ENCODE results near the gene RAD23A.
"Not testable (repeated sequence)": the region's sequence is repeated elsewhere in the genome, so short reads cannot be mapped to it uniquely, and the experiment has no call there.

Gene RAD23A

DNA sequence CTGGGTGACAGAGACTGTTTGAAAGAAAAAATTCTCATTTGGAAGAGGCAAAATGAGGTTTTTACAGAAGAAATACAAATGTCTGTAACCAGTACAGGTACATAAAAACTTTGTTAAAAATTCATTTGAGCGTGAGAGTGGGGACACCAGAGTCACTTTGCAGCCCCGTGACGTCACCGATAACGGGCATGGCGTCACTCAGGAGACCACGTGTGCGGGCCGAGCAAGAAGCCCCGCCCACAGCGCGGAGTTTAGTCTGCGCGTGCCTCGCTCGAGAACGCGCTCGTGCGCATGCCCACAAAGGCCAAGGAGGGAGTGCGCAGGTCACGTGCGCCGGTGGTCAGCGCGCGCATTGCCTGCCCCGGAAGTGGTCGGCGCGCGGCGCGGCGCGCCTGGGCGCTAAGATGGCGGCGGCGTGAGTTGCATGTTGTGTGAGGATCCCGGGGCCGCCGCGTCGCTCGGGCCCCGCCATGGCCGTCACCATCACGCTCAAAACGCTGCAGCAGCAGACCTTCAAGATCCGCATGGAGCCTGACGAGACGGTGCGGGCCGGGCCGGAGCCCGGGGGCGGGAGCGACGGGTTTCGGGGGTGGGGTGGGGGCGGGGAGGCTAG lies at the start of gene RAD23A:
Gene RAD23A (plus strand): TSS at position 384 of the 613 bp plus-strand sequence. CDS start 87 bp downstream, at position 471.
- peak; percentile 98 for DNase-seq

DNA sequence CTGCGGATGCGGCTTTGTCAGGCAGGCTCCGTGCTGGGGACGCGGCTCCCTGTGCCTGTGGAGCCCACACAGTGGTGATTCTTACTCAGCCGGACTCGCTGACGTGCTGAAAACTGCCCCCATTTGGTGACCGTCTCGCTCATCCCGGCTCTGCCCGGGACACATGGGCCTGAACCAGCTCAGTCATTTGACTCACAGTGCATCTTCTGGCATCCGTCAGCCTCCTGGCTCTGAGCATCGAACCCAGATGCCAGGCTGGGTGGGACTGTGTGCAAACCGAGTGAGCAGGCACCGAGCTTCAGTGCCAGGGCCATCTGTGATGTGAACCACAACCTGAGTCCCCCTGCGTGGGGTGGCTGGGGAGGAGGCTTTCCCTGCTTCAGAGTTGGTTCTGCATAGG lies 49.2 kb upstream of the RAD23A start:
- DNase-seq = no peak

- no peak for DNase-seq
These were observed 45.7 kb upstream of the RAD23A start for GRCh38 chr19:12899891-12900518.

DNA sequence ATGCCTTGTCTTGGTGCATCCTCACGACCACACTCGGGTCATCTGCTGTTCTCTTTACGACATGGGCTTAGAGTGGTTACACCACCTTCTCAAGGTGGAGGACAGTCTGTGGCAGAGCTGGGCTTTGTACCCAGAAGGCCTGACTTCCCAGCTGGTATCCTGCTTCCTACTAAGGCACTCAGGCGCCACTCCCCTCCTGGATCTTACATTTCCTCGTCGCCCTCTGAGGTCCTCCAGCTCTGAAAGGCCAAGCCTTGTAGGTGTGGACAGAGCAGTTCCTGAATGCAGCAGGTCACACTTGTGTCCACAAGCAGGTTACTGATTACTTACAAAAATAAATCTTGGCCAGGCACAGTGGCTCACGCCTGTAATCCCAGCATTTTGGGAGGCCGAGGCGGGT lies 38.5 kb upstream of the RAD23A start:
- DNase-seq = no peak

DNA sequence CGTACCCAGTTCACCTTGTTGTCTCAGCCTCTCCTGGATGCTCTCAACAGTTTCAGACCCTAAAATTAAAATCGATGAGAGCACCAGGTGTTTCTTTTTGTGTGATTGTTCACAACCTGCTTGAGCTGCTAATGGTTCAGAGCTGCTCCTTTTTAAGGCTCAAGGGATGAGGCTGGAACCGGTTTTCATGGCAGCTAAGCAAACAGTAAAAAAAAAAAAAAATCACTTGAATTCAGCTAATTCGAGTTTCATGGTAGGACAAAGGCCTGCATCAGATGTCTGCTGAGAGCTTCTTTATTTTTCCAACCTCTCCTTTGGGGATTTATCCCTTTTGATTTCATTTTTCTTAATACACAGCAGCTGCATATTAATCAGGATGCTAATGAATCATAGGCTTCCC lies 33.1 kb upstream of the RAD23A start:
- no peak for DNase-seq

- DNase-seq = peak; percentile 90
These were observed 32.6 kb upstream of the RAD23A start for GRCh38 chr19:12913011-12913561.

GRCh38 chr19:12913851-12914690 lies 31.6 kb upstream of the RAD23A start:
- peak; percentile 61 for DNase-seq

- DNase-seq = not testable (repeated sequence)
These were observed 29.8 kb upstream of the RAD23A start for GRCh38 chr19:12915860-12916259.

DNA sequence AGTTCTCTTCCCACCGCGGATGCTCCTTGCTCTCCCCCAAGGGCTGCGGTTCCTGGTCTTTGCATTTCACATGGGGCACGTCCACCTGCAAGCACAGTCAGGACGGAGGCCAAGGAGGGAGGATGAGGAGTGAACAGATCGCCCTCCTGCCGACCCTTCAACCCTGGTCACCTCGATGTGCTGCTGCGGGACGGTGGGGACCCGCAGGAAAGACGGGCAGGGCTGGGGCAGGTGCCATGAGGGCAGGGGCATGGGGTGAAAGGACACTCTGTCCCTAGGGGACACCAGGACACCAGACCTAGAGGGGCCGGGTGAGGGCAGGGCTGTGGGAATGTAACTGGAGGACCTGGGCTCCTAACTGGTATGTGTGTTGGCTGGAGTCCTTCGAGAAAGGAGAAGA lies 27.4 kb upstream of the RAD23A start:
- no peak for DNase-seq

- DNase-seq = no peak
These were observed 24.6 kb upstream of the RAD23A start for GRCh38 chr19:12921047-12921446.

DNA sequence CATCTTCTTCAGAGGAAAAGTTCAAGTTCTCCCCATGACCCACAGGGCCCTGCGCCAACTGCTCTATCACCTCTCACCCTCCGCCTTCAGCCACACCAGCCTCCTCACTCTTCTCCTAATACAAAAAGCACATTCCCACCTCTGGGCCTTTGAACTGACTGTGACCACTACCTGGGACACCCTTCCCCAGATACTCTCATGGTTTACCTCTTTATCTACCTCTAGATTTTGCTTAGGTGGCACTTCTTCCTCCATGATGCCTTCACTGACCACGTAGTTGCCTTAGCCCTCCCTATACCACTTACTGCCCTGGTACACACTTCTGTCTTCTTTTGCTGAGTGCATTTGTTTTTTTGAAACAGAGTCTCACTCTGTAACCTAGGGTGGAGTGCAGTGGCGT lies 22.7 kb upstream of the RAD23A start:
- no peak for DNase-seq

DNA sequence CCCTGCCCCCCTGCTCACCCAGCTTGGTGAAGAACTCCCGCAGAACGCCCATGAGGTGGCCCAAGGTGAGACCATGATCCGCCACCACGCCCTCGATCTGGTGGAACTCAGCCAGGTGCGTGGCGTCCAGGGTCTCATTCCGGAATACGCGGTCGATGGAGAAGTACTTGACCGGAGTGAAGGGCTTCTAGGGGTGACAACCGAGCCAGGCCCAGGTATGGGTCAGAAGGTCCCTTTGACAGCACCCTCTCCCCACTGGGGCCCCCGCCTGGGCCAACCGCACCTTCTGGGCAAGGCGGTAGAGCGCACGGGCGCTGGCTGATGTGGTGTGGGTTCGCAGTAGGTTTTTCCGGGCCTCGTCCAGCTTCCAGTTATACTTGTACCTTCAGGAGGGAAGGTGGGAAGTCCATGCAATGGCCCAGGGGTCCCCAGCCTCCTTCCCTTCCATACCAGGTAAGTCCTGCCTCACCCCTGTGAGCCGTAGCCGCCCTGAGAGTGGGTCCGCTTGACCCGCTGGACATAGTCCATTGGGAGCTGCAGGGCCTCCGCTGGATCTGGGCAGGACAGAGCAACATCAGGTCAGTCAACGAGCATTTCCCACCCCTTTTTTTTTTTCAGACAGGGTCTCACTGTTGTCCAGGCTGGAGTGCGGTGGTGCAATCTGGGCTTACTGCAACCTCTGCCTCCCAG lies 20.9 kb upstream of the RAD23A start:
- DNase-seq = no peak

GRCh38 chr19:12930002-12930645 lies 15.5 kb upstream of the RAD23A start:
- no peak for DNase-seq

GRCh38 chr19:12932392-12933286 lies 13.0 kb upstream of the RAD23A start:
- DNase-seq = no peak

DNA sequence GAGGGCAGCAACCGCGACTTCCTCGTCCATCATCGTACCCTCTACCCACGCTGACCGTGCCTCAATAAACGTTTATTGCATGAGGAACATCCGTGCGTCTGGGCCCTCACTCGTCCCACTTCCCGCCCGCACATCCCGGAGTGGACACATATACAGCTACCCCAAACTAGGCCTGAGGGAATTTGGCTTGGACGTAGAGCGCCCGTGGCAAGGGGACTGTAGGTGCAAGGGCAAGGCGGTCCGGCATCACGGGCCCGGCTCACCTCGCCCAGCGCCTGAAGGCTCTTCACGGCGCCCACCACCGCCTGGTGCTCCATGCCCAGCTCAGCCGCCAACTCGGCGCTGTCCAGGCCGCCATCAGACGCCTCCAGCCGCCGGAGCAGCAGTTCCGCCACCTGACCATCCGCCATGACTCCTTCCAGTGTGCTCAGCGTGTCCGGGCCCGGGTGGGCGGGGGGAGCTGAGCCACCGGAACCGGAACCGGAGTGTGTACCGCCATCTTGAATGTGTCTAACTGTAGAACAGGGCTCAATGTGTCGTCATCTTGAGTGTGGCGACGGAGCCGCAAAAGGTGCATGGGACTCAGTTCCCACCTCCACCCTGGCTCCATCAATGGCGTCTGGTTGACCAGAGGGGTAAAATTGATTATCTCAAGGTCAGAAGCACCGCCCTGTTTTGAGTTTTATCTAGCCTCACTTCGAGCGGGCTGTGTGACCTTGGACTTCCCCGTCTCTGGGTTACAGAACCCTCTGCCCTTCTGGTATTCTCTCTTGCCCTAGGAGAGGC lies 12.2 kb upstream of the RAD23A start, which contains the start of gene FARSA:
Gene FARSA (minus strand): TSS at position 425 of the 786 bp plus-strand sequence. CDS start 15 bp downstream, at position 410.
- peak; percentile 95 for DNase-seq

- DNase-seq = no peak
These were observed 10.6 kb upstream of the RAD23A start for GRCh38 chr19:12935071-12935470.

DNA sequence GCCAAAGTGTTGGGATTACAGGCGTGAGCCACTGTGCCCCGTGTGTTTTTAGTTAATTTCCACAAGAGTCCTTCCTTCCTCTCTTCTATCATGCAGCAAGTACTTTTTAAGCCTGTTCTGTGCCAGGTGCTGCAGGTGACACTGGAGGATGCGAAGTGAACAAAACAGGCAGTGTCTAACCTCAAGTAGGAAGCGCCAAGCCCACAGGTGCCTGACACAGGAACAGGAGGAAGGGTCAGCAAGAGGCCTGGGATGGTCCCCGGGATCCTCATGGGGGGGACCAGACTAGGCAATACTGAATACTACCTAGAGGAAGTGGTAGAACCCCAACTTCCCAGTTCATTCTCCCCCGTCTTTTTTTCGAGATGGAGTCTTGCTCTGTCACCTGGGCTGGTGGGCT lies 9.1 kb upstream of the RAD23A start:
- DNase-seq = no peak

DNA sequence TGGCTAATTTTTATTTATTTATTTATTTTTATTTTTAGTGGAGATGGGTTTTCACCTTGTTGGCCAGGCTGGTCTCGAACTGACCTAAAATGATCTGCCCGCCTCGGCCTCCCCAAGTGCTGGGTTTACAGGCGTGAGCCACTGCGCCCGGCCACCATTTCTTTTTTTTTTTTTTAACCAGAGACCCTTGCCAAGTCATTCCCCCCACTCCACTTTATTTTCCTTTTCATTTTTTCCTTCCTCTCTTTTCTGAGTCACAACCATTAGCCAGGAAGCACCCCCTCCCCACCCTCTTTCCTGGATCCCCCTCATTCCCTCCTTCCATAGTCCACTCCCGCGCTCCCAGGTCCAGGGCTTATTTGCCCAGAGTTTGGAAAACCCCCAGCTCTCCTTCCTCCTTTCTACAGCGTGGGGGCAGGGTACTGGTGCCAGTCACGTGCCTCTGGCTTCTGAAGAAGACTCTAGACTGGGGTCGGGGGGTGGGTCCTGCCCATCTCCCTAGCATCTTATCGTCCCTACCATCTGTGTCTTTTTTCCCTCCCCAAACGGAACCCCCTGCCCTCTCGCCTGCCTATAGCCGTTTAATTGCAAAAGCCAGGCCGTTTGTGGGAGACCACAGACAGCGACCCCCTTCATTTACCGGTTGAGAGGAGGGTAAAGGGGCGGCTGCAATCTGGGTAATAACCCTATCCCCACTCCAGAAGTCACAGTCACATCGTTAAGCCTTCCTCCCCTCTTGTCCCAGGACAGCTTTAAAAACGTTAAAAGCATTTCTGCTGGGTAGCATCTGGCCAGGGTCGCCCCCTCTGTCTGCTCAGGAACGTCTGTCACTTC lies 8.4 kb upstream of the RAD23A start:
- no peak for DNase-seq

Data from right hindlimb (tissue), 1 donor.